ENCODE results near the gene MAN1C1.
"Not testable (repeated sequence)": the region's sequence is repeated elsewhere in the genome, so short reads cannot be mapped to it uniquely, and the experiment has no call there.

MAN1C1 gene

DNA sequence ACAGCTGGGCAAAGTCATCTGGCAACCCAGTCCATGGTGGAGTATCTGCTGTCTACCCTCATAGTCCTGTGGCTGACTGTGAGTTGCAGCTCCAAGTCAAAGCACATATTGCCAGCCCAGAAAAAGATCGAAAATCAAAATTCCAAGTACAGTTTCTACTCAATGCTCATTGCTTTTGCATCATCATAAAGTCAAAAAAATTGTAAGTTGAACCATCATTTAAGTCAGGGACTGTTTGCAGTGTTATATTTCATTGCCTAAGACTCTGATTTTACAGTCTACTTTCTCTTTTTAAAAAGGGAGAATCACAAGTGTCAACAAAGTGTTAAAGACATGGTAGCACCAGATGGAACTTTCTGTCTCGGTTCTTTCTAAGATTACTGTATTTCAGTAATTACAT, 22.7 kb upstream of the MAN1C1 start:
- Histone ChIP-seq H2AFZ (ENCODE audit: low read depth, low read length) (no peak overlapping the region), H3K4me2 (ENCODE audit: low read length) (no peak overlapping the region), H3K27me3 (ENCODE audit: low read depth, low read length) (peaks cover 17% of the 10 kb centered on the region), H4K20me1 (ENCODE audit: insufficient read depth, low read length) (no peaks in the 10 kb centered on the region), H3K36me3 (replicated peaks; ENCODE audit: low read depth, low read length) (no peaks in the 10 kb centered on the region), H3K27ac (ENCODE audit: low read length) (no peak overlapping the region), H3K79me2 (ENCODE audit: low read length) (no peaks in the 10 kb centered on the region), H3K4me3 (ENCODE audit: low read length) (no peak overlapping the region), H3K4me1 (ENCODE audit: low read length) (no peaks in the 10 kb centered on the region), H3K9ac (ENCODE audit: low read length) (no peak overlapping the region), H3K9me3 (ENCODE audit: insufficient read depth, low read length) (no peaks in the 10 kb centered on the region)
- TF ChIP-seq, protein P1, sequence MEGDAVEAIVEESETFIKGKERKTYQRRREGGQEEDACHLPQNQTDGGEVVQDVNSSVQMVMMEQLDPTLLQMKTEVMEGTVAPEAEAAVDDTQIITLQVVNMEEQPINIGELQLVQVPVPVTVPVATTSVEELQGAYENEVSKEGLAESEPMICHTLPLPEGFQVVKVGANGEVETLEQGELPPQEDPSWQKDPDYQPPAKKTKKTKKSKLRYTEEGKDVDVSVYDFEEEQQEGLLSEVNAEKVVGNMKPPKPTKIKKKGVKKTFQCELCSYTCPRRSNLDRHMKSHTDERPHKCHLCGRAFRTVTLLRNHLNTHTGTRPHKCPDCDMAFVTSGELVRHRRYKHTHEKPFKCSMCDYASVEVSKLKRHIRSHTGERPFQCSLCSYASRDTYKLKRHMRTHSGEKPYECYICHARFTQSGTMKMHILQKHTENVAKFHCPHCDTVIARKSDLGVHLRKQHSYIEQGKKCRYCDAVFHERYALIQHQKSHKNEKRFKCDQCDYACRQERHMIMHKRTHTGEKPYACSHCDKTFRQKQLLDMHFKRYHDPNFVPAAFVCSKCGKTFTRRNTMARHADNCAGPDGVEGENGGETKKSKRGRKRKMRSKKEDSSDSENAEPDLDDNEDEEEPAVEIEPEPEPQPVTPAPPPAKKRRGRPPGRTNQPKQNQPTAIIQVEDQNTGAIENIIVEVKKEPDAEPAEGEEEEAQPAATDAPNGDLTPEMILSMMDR (IDR thresholded peaks at IDR 0.05; ENCODE audit: low read depth, low read length), result no peak
- no peak for TF ChIP-seq EZH2phosphoT487 (IDR thresholded peaks at IDR 0.05; ENCODE audit: low read depth)

- H3K79me2 ChIP-seq (ENCODE audit: low read length), result no peaks in the 10 kb centered on the region
- no peaks in the 10 kb centered on the region for H3K9me3 ChIP-seq (ENCODE audit: insufficient read depth, low read length)
- peaks cover 3% of the 10 kb centered on the region for H3K4me1 ChIP-seq (ENCODE audit: low read length)
- H3K4me2 ChIP-seq (ENCODE audit: low read length), result no peak overlapping the region
- H4K20me1 ChIP-seq (ENCODE audit: insufficient read depth, low read length), result no peaks in the 10 kb centered on the region
- no peak for TF ChIP-seq EZH2phosphoT487 (IDR thresholded peaks at IDR 0.05; ENCODE audit: low read depth)
- TF ChIP-seq, protein P1 (IDR thresholded peaks at IDR 0.05; ENCODE audit: low read depth, low read length), result no peak
- no peak overlapping the region for H3K4me3 ChIP-seq (ENCODE audit: low read length)
- H3K27me3 ChIP-seq (ENCODE audit: low read depth, low read length), result peaks cover 27% of the 10 kb centered on the region
- H3K27ac ChIP-seq (ENCODE audit: low read length), result no peak overlapping the region
- H3K36me3 ChIP-seq (replicated peaks; ENCODE audit: low read depth, low read length), result no peaks in the 10 kb centered on the region
- no peak overlapping the region for H2AFZ ChIP-seq (ENCODE audit: low read depth, low read length)
- no peak overlapping the region for H3K9ac ChIP-seq (ENCODE audit: low read length)
These were observed 21.6 kb upstream of the MAN1C1 start for GRCh38 chr1:25594971-25595370.

DNA sequence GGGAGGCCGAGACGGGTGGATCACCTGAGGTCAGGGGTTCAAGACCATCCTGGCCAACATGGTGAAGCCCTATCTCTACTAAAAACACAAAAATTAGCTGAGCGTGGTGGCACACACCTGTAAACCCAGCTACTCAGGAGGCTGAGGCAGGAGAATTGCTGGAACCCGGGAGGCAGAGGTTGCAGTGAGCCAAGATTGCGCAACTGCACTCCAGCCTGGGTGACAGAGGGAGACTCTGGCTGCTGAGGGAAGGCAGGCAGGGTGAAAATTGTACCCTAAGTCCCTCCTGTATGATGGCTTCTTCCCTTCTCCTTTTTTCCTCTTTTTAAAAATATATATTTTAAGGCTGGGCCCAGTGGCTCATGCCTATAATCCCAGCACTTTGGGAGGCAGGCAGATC, 19.9 kb upstream of the MAN1C1 start:
- peaks cover 13% of the 10 kb centered on the region for H3K4me1 ChIP-seq (ENCODE audit: low read length)
- not testable (repeated sequence) for H3K4me2 ChIP-seq (ENCODE audit: low read length); H3K36me3 ChIP-seq (replicated peaks; ENCODE audit: low read depth, low read length); H3K27ac ChIP-seq (ENCODE audit: low read length); H4K20me1 ChIP-seq (ENCODE audit: insufficient read depth, low read length); H3K79me2 ChIP-seq (ENCODE audit: low read length); H3K4me3 ChIP-seq (ENCODE audit: low read length); H3K9me3 ChIP-seq (ENCODE audit: insufficient read depth, low read length); H2AFZ ChIP-seq (ENCODE audit: low read depth, low read length); H3K9ac ChIP-seq (ENCODE audit: low read length)
- H3K27me3 ChIP-seq (ENCODE audit: low read depth, low read length), result peaks cover 27% of the 10 kb centered on the region

DNA sequence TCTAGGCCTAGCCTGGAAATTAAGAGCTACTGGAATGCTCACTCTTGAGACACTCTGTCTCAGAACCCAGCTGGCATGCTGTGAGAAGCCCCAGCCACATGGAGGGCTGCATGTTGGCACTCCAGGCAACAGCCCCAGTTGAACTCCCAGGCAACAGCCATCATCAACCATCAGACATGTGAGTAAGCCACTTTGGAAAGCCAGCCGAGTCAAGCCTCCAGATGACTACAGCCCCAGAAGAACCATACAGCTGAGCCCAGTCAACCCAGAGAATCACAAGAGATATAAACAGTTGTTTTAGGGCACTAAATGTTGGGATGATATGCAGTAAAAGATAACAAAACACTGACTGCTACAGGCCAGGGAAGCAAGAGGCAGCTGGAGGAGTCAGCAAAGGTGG, 17.7 kb upstream of the MAN1C1 start:
- Histone ChIP-seq H3K4me2 (ENCODE audit: low read length) (no peak overlapping the region), H3K9me3 (ENCODE audit: insufficient read depth, low read length) (no peaks in the 10 kb centered on the region), H4K20me1 (ENCODE audit: insufficient read depth, low read length) (no peaks in the 10 kb centered on the region), H3K79me2 (ENCODE audit: low read length) (no peaks in the 10 kb centered on the region), H3K27ac (ENCODE audit: low read length) (no peak overlapping the region), H3K9ac (ENCODE audit: low read length) (no peak overlapping the region), H3K4me3 (ENCODE audit: low read length) (no peak overlapping the region), H3K36me3 (replicated peaks; ENCODE audit: low read depth, low read length) (no peaks in the 10 kb centered on the region), H2AFZ (ENCODE audit: low read depth, low read length) (no peak overlapping the region), H3K27me3 (ENCODE audit: low read depth, low read length) (peaks cover 27% of the 10 kb centered on the region), H3K4me1 (ENCODE audit: low read length) (peaks cover 13% of the 10 kb centered on the region)
- no peak for TF ChIP-seq EZH2phosphoT487 (IDR thresholded peaks at IDR 0.05; ENCODE audit: low read depth)
- TF ChIP-seq, protein P1 (IDR thresholded peaks at IDR 0.05; ENCODE audit: low read depth, low read length), result no peak

Measured in OCI-LY3 (cell line).